Suppressor macrophage treated with lipopolysaccharide for 4 hours (primary cell): ENCODE results near the gene RHEBL1.

Source experiments
- DNase-seq: peaks from one replicate; pipeline ENCODE4 v3.0.0-alpha.2; 2020

RHEBL1 gene

GRCh38 chr12:49034286-49034622, 35.5 kb downstream of the RHEBL1 start:
- DNase-seq = no peak

DNA sequence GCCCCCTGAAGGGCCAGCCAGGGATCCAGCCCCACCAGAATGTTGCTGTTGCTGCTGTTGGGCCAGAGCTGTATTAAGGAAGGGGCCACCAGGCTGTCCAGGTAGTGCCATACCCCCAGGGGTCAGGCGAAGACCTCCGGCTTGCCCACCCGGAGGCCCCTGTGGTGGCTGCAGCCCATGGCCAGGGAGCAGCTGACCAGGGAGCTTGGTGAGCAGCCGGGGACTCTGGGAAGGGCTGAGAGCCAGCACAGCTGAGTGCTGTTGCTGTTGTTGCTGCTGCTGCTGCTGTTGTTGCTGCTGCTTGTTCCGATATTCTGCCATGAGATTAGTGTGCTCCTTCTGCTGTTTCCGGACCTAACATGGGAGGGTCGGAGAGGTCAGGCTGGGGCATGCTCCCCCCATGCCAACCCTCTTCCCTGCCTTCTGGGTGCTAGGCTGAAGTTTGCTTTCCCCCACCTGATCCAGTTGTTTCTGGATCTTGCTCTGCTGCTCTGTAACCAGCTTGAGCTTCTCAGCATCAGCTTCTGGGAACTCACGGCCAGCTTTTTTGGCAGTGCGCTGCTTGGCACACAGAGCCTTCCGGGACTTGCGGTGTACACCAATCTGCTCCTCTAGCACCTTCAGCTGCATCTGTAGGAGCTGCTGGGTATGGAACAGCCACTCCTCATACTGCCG, 36.0 kb downstream of the RHEBL1 start:
- DNase-seq = no peak

DNA sequence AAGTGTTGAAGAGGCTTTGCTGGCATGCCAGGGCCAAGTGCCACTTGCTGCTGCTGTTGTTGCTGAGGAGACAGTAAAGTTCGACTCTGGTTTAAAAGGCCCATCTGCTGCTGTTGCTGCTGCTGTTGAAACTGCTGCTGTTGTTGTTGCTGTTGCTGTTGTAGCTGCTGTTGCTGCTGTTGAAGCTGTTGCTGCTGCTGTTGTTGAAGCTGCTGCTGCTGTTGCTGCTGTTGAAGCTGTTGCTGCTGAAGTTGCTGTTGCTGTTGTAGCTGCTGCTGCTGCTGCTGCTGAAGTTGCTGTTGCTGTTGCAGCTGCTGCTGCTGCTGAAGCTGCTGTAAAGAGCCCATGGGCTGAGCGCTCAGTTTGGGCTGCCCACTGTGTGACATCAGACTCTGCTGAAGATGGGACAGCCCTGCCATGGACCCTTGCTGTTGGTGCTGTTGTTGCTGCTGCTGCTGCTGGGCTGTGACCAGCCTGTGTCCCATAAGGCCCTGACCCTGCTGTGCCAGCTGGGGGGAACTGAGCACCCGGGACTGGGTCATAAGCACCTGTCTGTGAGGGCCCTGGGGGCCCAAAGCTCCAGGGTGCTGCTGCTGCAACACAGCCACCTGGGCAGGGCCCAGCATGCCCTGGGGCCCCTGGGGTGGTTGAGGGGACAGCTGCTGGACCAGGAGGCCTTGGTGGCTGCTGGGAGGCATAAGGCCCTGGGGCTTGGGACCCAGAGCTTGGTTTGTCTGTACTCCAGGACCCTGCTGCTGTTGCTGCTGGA, 36.9 kb downstream of the RHEBL1 start:
- DNase-seq = no peak

DNA sequence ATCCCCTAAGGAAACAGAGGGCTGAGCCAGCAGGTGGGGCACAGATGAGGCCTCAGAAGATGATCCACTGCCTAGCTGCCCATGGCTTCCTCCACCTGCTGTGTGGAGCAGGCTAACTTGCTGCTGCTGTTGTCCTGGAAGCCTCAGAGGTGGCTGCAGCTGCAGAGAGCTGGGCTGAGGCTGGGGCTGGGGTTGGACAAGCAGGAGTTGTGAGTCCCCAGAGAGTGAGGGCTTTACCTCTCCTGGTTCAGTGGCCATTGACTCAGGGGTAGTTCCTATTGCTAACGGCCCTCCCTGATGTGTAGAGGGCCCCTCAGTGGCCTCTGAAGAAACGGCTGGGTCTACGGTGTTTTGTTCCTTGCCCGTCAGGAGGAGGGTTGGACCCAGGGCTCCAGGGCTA, 37.5 kb downstream of the RHEBL1 start:
- no peak for DNase-seq

GRCh38 chr12:49031573-49032161, 38.1 kb downstream of the RHEBL1 start:
- DNase-seq = no peak

- no peak for DNase-seq
Observed at GRCh38 chr12:49030714-49031572, 38.8 kb downstream of the RHEBL1 start.

DNA sequence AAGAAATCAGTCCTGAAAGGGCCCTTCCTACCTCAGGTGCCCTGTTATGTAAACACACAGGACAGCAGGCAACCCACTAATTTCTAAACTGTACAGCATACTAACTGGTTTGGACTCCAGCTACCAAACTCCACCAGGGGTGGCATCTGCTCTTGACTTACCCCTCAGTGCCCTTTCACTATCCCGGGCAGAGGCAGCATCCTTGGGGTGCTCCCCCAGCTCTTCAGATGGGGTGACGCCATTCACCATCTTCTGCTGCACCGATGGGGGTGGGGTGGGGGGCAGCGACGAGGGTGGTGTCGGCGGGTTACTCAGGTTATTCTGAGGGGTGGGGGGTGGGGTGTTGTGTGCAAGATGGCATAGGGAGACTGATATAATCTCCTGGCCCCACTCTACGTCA, 39.7 kb downstream of the RHEBL1 start:
- DNase-seq = no peak

DNA sequence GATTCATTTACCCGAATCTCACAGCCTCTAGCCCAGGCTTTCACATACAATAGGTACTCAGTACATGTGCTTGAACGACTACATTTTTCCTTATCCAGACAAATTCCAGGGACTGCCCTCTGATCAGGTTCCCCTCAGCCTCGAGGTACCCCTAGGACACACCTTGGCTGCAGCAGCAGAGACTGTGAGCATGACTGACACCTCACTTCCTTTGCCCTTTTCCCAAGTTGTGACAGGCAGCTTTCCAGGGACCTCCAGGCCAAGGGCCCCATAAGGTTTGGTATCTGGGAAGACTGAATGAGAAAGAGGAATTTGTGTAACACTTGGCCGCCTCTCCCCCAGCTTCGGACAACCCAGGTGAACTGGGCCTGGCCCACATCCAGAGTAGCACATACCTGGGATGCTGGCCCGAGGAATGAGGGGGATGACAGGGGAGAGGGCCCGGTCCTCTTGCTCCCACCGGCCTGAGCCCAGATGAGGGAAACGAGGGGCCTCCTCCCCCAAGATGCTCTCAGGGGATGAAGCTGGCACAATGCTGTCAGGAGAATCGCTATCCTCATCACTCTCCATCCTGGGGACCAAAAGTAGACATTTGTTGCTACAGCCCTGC, 41.0 kb downstream of the RHEBL1 start:
- DNase-seq = no peak

- DNase-seq = peak; percentile 63
Observed at GRCh38 chr12:49027846-49028555, 41.8 kb downstream of the RHEBL1 start.

GRCh38 chr12:49026678-49027480, 42.9 kb downstream of the RHEBL1 start:
- DNase-seq = no peak

GRCh38 chr12:49026101-49026500, 43.7 kb downstream of the RHEBL1 start:
- no peak for DNase-seq

GRCh38 chr12:49025463-49025862, 44.3 kb downstream of the RHEBL1 start:
- no peak for DNase-seq

GRCh38 chr12:49024543-49024942, 45.2 kb downstream of the RHEBL1 start:
- DNase-seq = no peak

GRCh38 chr12:49023812-49024211, 46.0 kb downstream of the RHEBL1 start:
- no peak for DNase-seq

GRCh38 chr12:49022558-49023178, 47.1 kb downstream of the RHEBL1 start:
- DNase-seq = no peak

GRCh38 chr12:49021292-49021915, 48.4 kb downstream of the RHEBL1 start:
- no peak for DNase-seq

DNA sequence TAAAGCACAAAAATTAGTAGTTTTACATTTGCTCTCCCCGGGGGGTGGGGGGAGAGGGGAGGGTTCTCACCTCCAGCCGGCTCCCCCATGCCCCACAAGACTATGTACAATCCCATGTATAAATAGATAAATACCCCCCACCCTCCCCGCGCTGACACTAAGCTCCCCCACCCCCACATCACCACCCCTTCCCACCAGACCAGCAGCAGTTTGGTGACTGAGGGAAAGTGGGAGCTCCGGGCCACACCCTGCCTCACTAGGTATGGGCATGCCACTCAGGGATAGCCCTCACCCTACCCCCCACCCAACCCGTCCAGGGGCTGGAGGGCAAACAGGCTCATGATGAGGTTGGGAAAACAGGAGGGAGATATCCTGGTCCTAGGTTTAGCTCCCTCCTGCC, 49.3 kb downstream of the RHEBL1 start:
- no peak for DNase-seq

DNA sequence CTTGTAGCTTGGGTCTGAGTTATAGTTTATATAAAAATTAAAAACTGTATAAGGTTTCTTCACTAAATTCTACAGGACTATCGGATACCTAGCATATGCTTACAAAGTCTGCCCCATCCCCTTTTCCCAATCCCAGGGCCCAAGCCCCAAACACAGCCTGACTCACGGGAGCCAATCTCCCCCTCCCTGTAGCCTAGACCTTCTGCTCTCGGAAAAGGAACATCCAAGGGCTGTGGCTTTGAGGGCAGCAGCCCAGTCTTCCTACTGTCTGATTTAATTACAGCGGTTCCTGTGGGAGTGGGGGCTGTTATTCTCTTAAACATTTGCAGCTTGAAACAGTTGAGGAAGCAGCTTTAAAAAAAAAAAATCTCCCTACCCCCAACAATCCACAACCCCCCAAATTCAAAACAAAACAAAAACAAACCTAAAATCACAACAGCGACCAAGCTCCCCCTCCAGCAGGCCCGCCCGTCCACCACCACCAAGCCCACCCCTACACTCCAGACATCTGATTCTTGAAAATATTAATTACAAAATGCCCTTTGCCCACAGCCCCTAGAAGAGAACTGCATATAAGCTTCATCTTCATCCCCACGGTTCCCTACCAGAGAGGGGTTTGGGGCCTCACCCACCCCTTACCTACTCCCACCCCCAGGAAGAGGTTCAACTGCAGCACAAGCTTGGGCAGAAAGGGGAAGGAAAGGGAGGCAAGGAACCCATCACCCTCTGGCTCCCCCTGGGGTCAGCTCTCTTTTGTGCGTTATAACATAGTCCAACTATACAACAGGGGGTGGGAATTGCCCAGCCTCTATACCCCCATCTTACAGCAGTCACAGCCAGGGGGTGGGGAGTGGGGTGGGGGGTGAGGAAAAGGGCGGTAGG, 50.1 kb downstream of the RHEBL1 start:
- DNase-seq = peak; percentile 68

GRCh38 chr12:49019120-49019430, 50.7 kb downstream of the RHEBL1 start:
- no peak for DNase-seq
